LNCaP clone FGC (cell line): ENCODE data around the gene ZMYND10.
"Not testable (repeated sequence)": the region's sequence is repeated elsewhere in the genome, so short reads cannot be mapped to it uniquely, and the experiment has no call there.

Experiments
- DNase-seq: peaks from one replicate; pipeline ENCODE4 v3.0.0-alpha.2; 2011; ENCODE audit warnings: low read depth
- H3K4me3 ChIP-seq: 2 replicates; pipeline ENCODE4 v1.5.1; 2011; ENCODE audit warnings: mild to moderate bottlenecking, low read depth, low read length, control low read depth
- CTCF ChIP-seq: IDR thresholded peaks from 2 replicates; pipeline ENCODE4 v1.5.1; 2012; ENCODE audit warnings: mild to moderate bottlenecking; ENCODE audit not compliant: control insufficient read depth, insufficient read depth; ENCODE audit errors: extremely low read depth

The ZMYND10 gene

GRCh38 chr3:50318615-50319014 is 26.9 kb downstream of the ZMYND10 start:
- no peak for DNase-seq
- TF ChIP-seq CTCF = no peak
- no peak overlapping the region for H3K4me3 ChIP-seq

- no peak for DNase-seq
- no peak overlapping the region for H3K4me3 ChIP-seq
- no peak for TF ChIP-seq CTCF
Measured at GRCh38 chr3:50318163-50318562, 27.4 kb downstream of the ZMYND10 start.

- no peak for TF ChIP-seq CTCF
- H3K4me3 ChIP-seq = no peak overlapping the region
- DNase-seq = no peak
Measured at GRCh38 chr3:50317300-50317699, 28.2 kb downstream of the ZMYND10 start.

- TF ChIP-seq CTCF = no peak
- H3K4me3 ChIP-seq = no peak overlapping the region
- no peak for DNase-seq
Measured at GRCh38 chr3:50316657-50317242, 28.8 kb downstream of the ZMYND10 start.

- TF ChIP-seq CTCF = no peak
- no peak overlapping the region for H3K4me3 ChIP-seq
- DNase-seq = no peak
Measured at GRCh38 chr3:50314816-50315215, 30.7 kb downstream of the ZMYND10 start.

GRCh38 chr3:50314342-50314741 is 31.2 kb downstream of the ZMYND10 start:
- DNase-seq = no peak
- TF ChIP-seq CTCF = no peak
- H3K4me3 ChIP-seq = no peak overlapping the region

- H3K4me3 ChIP-seq, DNase-seq: not testable (repeated sequence)
Measured at GRCh38 chr3:50312041-50312440, 33.5 kb downstream of the ZMYND10 start.
